GM12878 (cell line): Measurements from ENCODE around the gene VAC14. TPM values are rescaled to one million over a fixed set of nuclear protein-coding genes. Genes with fewer than 3 reads are reported as not detected.

ENCODE experiments used
- BACH1 ChIP-seq: fragments of 450-650 bp; IDR thresholded peaks from 2 replicates; pipeline ENCODE4 v1.6.1; 2017; ENCODE audit warnings: mild to moderate bottlenecking, borderline replicate concordance
- CBX5 ChIP-seq: sonication (generic); IDR thresholded peaks from 2 replicates; pipeline ENCODE4 v1.6.1; 2016; ENCODE audit warnings: low read depth, moderate library complexity, mild to moderate bottlenecking, inconsistent platforms
- RAD51 ChIP-seq: fragments of 450-650 bp; IDR thresholded peaks from 2 replicates; pipeline ENCODE4 v1.6.1; 2016; ENCODE audit warnings: moderate library complexity, mild to moderate bottlenecking, inconsistent platforms
- RBBP5 ChIP-seq: fragments of 200-600 bp; sonication (generic); conservative IDR thresholded peaks from 2 replicates; pipeline ENCODE4 v1.6.1; 2016
- SUPT20H ChIP-seq: IDR thresholded peaks from 2 replicates; pipeline ENCODE4 v1.6.1; 2011; ENCODE audit warnings: low read depth, mild to moderate bottlenecking, low read length, moderate library complexity, borderline replicate concordance; ENCODE audit not compliant: control insufficient read depth
- polyA plus RNA-seq, 11 experiments: library from polyadenylated mRNA; depleted of rRNA in 4 of 11; unstranded in 6 of 11; stranded (reverse) in 5 of 11; fragments of >200 nt; fragmentation: Nextera tagmentation in 4 of 11; fragmentation: Illumina TruSeq in 1 of 11; extraction: Ambion mirVana in 4 of 11; extraction: Trizol in 1 of 11; gene quantifications; 1 replicate in 1 of 11; 2 replicates in 10 of 11; pipeline versions ENCODE4 v1.2.1 to v1.2.3, GENCODE V29; 2011 to 2016; ENCODE audit warnings: inconsistent platforms in 2 of 11, missing spikeins in 2 of 11, low read depth in 1 of 11
- total RNA-seq, 4 experiments: library from RNA; depleted of rRNA in 3 of 4; stranded (reverse); fragments of >200 nt in 3 of 4; fragmentation: Illumina TruSeq in 1 of 4; extraction: Trizol in 1 of 4; gene quantifications; 2 replicates each; pipeline versions ENCODE4 v1.2.1 to v1.2.3, GENCODE V29; 2013 to 2021
- TF ChIP-seq, protein P1 (sequence below): fragments of 450-650 bp; formaldehyde crosslinking; IDR thresholded peaks from 2 replicates; pipeline ENCODE4 v1.4.0; 2020; ENCODE audit warnings: mild to moderate bottlenecking, moderate library complexity
- TF ChIP-seq, protein P2 (sequence below): fragments of 450-650 bp; IDR thresholded peaks from 2 replicates; pipeline ENCODE4 v1.6.1; 2017; ENCODE audit warnings: mild to moderate bottlenecking, low read depth, inconsistent platforms; ENCODE audit not compliant: poor library complexity, severe bottlenecking
- TF ChIP-seq, protein P3 (sequence below): fragments of 450-650 bp; IDR thresholded peaks from 2 replicates; pipeline ENCODE4 v1.6.1; 2016; ENCODE audit warnings: mild to moderate bottlenecking

VAC14 gene
- total and polyA plus RNA-seq, 10 of the 15 experiments (the other 5 are each of a cell fraction or from before 2014, with no cell fraction given), result 1.3 to 45.5 (median 25.5) TPM

DNA sequence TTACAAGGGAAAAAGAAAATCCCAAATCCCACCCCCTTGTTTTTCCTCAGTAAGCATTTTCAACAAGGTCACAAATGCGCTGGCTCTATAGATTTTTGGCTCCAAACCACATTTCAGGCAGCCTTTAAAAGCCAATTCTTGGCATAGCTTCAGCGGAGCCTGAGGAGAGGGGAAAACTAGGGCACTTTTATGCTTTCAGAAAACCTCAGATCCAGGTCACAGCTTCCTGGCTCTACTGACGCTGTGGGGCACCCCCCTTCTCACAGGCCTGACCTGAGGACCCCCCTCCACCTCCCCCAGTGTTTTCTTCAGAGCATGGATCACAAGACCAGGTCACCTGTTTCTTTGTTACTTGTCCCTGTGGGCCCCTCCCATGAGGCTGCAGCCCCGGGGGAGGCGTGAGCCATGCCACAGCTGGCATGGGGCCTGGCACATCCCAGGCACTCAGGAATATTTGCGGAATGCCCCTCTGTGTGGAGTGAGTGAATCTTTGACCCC lies 85.0 kb downstream of the VAC14 start (continued):
- TF ChIP-seq RBBP5, result no peak
- TF ChIP-seq CBX5, result no peak
- TF ChIP-seq RAD51, result no peak
- TF ChIP-seq, protein P1, sequence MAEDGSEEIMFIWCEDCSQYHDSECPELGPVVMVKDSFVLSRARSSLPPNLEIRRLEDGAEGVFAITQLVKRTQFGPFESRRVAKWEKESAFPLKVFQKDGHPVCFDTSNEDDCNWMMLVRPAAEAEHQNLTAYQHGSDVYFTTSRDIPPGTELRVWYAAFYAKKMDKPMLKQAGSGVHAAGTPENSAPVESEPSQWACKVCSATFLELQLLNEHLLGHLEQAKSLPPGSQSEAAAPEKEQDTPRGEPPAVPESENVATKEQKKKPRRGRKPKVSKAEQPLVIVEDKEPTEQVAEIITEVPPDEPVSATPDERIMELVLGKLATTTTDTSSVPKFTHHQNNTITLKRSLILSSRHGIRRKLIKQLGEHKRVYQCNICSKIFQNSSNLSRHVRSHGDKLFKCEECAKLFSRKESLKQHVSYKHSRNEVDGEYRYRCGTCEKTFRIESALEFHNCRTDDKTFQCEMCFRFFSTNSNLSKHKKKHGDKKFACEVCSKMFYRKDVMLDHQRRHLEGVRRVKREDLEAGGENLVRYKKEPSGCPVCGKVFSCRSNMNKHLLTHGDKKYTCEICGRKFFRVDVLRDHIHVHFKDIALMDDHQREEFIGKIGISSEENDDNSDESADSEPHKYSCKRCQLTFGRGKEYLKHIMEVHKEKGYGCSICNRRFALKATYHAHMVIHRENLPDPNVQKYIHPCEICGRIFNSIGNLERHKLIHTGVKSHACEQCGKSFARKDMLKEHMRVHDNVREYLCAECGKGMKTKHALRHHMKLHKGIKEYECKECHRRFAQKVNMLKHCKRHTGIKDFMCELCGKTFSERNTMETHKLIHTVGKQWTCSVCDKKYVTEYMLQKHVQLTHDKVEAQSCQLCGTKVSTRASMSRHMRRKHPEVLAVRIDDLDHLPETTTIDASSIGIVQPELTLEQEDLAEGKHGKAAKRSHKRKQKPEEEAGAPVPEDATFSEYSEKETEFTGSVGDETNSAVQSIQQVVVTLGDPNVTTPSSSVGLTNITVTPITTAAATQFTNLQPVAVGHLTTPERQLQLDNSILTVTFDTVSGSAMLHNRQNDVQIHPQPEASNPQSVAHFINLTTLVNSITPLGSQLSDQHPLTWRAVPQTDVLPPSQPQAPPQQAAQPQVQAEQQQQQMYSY (CRISPR knock-in tag), result no peak
- TF ChIP-seq SUPT20H, result no peak
- TF ChIP-seq, protein P2, sequence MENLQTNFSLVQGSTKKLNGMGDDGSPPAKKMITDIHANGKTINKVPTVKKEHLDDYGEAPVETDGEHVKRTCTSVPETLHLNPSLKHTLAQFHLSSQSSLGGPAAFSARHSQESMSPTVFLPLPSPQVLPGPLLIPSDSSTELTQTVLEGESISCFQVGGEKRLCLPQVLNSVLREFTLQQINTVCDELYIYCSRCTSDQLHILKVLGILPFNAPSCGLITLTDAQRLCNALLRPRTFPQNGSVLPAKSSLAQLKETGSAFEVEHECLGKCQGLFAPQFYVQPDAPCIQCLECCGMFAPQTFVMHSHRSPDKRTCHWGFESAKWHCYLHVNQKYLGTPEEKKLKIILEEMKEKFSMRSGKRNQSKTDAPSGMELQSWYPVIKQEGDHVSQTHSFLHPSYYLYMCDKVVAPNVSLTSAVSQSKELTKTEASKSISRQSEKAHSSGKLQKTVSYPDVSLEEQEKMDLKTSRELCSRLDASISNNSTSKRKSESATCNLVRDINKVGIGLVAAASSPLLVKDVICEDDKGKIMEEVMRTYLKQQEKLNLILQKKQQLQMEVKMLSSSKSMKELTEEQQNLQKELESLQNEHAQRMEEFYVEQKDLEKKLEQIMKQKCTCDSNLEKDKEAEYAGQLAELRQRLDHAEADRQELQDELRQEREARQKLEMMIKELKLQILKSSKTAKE, result no peak
- TF ChIP-seq, protein P3, sequence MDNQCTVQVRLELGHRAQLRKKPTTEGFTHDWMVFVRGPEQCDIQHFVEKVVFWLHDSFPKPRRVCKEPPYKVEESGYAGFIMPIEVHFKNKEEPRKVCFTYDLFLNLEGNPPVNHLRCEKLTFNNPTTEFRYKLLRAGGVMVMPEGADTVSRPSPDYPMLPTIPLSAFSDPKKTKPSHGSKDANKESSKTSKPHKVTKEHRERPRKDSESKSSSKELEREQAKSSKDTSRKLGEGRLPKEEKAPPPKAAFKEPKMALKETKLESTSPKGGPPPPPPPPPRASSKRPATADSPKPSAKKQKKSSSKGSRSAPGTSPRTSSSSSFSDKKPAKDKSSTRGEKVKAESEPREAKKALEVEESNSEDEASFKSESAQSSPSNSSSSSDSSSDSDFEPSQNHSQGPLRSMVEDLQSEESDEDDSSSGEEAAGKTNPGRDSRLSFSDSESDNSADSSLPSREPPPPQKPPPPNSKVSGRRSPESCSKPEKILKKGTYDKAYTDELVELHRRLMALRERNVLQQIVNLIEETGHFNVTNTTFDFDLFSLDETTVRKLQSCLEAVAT, result no peak
- TF ChIP-seq BACH1, result no peak
